Muscle of leg (tissue), 11 donors: ENCODE results near the gene TIE1. TPM values are rescaled to one million over a fixed set of nuclear protein-coding genes. Genes with fewer than 3 reads are reported as not detected.

Source experiments
- DNase-seq: peaks from one replicate; pipeline ENCODE4 v3.0.0; 2013
- H3K27ac ChIP-seq: one replicate; pipeline ENCODE4 v1.5.1; 2013; ENCODE audit warnings: mild to moderate bottlenecking, low read length, control low read depth
- H3K27me3 ChIP-seq: one replicate; pipeline ENCODE4 v1.6.1; 2013; ENCODE audit warnings: low read length; ENCODE audit not compliant: control insufficient read depth, insufficient read depth
- H3K36me3 ChIP-seq: one replicate; pipeline ENCODE4 v1.6.1; 2013; ENCODE audit warnings: low read length; ENCODE audit not compliant: control insufficient read depth, insufficient read depth
- H3K4me1 ChIP-seq: one replicate; pipeline ENCODE4 v1.6.1; 2013; ENCODE audit warnings: low read length; ENCODE audit not compliant: control insufficient read depth, insufficient read depth
- H3K4me3 ChIP-seq: one replicate; pipeline ENCODE4 v1.5.1; 2013; ENCODE audit warnings: low read length, control low read depth
- H3K9me3 ChIP-seq: replicated peaks from 2 replicates; pipeline ENCODE4 v1.6.1; 2013; ENCODE audit warnings: low read depth, low read length; ENCODE audit not compliant: control insufficient read depth
- WGBS: methylation state at CpG from one replicate; pipeline ENCODE4 v1.1.5; 2013; ENCODE audit warnings: missing lambda C conversion rate; ENCODE audit not compliant: insufficient coverage; 5-methylcytosine and 5-hydroxymethylcytosine counted together
- polyA plus RNA-seq, 8 donors: library from polyadenylated mRNA; unstranded; fragments of 120-200 nt; gene quantifications; one replicate each; pipeline versions ENCODE4 v1.2.1 to v1.2.3, GENCODE V29; 2013; ENCODE audit warnings: inconsistent platforms in 1 of 8, low replicate concordance in 1 of 8; ENCODE audit not compliant: insufficient read length in 8 of 8, insufficient read depth in 1 of 8
- total RNA-seq: library from RNA; stranded (reverse); fragments of 120-200 nt; gene quantifications from one replicate; pipeline ENCODE4 v1.2.4, GENCODE V29; 2013

TIE1 gene
- total and polyA plus RNA-seq, 9 donors, result 32.7 to 58.0 (median 44.5) TPM

- no peaks in the 10 kb centered on the region for H3K36me3 ChIP-seq
- H3K4me3 ChIP-seq, result no peak overlapping the region
- WGBS, result 75% methylated on average over 1 of the region's 5 CpGs
- H3K9me3 ChIP-seq, result no peaks in the 10 kb centered on the region
- no peaks in the 10 kb centered on the region for H3K4me1 ChIP-seq
- no peak overlapping the region for H3K27ac ChIP-seq
- H3K27me3 ChIP-seq, result no peaks in the 10 kb centered on the region
- no peak for DNase-seq
Observed at GRCh38 chr1:43338001-43338400, 37.2 kb downstream of the TIE1 start.

DNA sequence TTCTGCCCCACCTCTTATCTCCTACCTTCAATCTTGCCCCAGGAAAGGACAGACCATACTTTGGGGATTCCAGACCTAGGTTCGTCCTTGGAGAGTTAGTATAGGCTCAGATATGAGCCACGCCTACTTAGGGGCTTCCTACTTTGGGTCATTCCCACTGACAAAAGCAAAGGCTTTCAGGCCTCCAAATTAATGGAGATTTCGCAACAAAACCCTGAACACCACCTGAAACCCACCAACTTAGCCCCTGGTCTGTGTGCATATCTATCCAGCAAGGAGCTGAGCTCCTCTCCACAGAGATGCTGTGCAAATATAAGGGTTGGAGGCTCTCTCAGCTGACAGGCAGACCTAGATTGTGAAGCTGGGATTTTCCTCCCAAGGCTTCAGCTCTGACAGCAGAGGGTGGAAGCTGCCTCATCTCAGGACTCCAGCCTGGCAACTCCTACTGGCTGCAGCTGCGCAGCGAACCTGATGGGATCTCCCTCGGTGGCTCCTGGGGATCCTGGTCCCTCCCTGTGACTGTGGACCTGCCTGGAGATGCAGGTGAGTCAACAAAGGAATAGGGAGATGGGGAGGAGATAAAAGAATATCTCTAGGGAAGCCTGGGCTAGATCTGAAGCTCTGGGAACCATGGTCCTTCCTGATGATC lies 38.9 kb downstream of the TIE1 start:
- no peak overlapping the region for H3K27ac ChIP-seq
- no peak overlapping the region for H3K4me3 ChIP-seq
- no peaks in the 10 kb centered on the region for H3K4me1 ChIP-seq
- DNase-seq, result no peak
- no peaks in the 10 kb centered on the region for H3K36me3 ChIP-seq
- WGBS, result 77% methylated on average over 3 of the region's 6 CpGs
- no peaks in the 10 kb centered on the region for H3K9me3 ChIP-seq
- no peaks in the 10 kb centered on the region for H3K27me3 ChIP-seq

GRCh38 chr1:43340559-43340958 lies 39.8 kb downstream of the TIE1 start:
- no peaks in the 10 kb centered on the region for H3K27me3 ChIP-seq
- H3K27ac ChIP-seq, result no peak overlapping the region
- H3K4me1 ChIP-seq, result no peaks in the 10 kb centered on the region
- DNase-seq, result no peak
- WGBS, result no CpG with 5 or more reads among the region's 1 CpG
- H3K4me3 ChIP-seq, result no peak overlapping the region
- no peaks in the 10 kb centered on the region for H3K9me3 ChIP-seq
- no peaks in the 10 kb centered on the region for H3K36me3 ChIP-seq

GRCh38 chr1:43344267-43344850 lies 43.6 kb downstream of the TIE1 start:
- Histone ChIP-seq H3K27me3 (peaks cover 16% of the 10 kb centered on the region), H3K36me3 (no peaks in the 10 kb centered on the region), H3K4me3 (no peak overlapping the region), H3K9me3 (no peaks in the 10 kb centered on the region), H3K4me1 (peaks cover 10% of the 10 kb centered on the region), H3K27ac (no peak overlapping the region)
- DNase-seq, result no peak
- 85% methylated on average over 4 of the region's 4 CpGs for WGBS

DNA sequence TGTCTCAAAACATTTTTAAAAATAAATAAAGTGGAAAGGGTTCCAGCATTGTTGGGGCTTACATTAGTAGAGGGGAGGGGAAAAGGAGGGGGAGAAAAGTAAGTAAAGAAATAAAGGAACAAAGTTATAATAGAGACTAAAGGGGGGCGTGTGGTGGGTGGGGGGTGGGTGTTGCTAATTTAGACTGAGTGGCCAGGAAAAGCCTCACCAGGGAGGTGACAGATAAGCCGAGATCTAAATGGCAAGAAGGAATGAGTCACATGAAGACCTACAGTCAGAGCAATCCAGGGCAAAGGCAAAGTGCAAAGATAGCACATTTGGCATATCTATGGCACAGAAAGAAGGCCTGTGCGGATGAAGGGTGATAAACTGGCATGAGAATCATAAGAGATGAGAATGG lies 44.3 kb downstream of the TIE1 start:
- peaks cover 14% of the 10 kb centered on the region for H3K4me1 ChIP-seq
- no peak overlapping the region for H3K27ac ChIP-seq

DNA sequence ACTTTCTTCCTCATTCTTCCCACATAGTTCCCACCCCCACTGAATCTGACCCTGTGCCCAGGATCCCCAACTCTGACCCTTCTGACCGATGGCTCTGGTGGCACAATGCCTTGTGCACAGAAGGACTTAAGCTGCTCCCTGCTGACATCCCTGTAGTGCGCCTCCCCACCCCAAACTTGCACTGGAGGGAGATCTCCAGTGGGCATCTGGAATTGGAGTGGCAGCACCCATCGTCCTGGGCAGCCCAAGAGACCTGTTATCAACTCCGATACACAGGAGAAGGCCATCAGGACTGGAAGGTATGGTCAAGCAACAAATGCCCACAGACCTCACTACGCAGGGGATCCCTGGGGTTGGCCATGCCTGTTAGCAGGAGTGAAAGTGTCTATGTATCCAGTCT lies 45.9 kb downstream of the TIE1 start:
- no peak for DNase-seq
- peaks cover 14% of the 10 kb centered on the region for H3K4me1 ChIP-seq

More for the DNA sequence above, 44.3 kb downstream of the TIE1 start:
- 65% methylated on average over 3 of the region's 3 CpGs for WGBS
- no peaks in the 10 kb centered on the region for H3K36me3 ChIP-seq
- no peak overlapping the region for H3K4me3 ChIP-seq
- H3K27me3 ChIP-seq, result peaks cover 16% of the 10 kb centered on the region
- DNase-seq, result no peak
- H3K9me3 ChIP-seq, result no peaks in the 10 kb centered on the region

DNA sequence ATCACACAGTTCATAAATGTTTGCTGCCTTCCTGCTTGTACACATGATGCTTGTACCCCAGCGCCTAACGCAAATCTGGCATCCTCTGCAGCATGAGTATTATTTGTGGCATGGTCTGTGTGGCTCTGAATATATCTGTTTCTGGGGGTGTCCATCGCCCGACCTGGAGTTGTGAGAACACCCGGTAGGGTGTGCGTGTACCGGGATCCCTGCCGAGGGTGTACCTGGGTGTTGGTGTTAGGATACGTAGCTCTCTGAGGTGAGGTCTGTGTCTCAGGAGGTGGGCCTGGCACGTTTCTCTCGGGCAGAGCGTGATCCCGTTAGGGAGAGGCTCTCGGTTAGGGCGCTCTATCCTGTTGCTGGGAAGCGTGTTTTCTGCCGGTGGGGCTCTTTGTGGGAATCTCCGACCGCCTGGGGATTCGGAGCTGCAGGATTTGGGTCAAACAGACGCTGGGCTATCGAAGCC lies 47.6 kb downstream of the TIE1 start:
- Histone ChIP-seq H3K4me1 (peaks cover 14% of the 10 kb centered on the region), H3K27ac (no peak overlapping the region), H3K27me3 (peaks cover 16% of the 10 kb centered on the region), H3K9me3 (no peaks in the 10 kb centered on the region), H3K36me3 (no peaks in the 10 kb centered on the region), H3K4me3 (peak overlapping the region; percentile 55)
- 17% methylated on average over 21 of the region's 22 CpGs for WGBS
- no peak for DNase-seq

More for the DNA sequence above, 45.9 kb downstream of the TIE1 start:
- Histone ChIP-seq H3K4me3 (no peak overlapping the region), H3K27me3 (peaks cover 16% of the 10 kb centered on the region), H3K9me3 (no peaks in the 10 kb centered on the region), H3K36me3 (no peaks in the 10 kb centered on the region), H3K27ac (no peak overlapping the region)
- WGBS, result 72% methylated on average over 2 of the region's 5 CpGs

- Histone ChIP-seq H3K4me1 (peaks cover 14% of the 10 kb centered on the region), H3K36me3 (no peaks in the 10 kb centered on the region), H3K27me3 (peaks cover 16% of the 10 kb centered on the region), H3K4me3 (peak overlapping the region; percentile 55), H3K9me3 (no peaks in the 10 kb centered on the region), H3K27ac (peak overlapping the region; percentile 29)
- 6% methylated on average over 72 of the region's 72 CpGs for WGBS
- DNase-seq, result peak; percentile 59
Observed at GRCh38 chr1:43348809-43349593, 48.2 kb downstream of the TIE1 start.

DNA sequence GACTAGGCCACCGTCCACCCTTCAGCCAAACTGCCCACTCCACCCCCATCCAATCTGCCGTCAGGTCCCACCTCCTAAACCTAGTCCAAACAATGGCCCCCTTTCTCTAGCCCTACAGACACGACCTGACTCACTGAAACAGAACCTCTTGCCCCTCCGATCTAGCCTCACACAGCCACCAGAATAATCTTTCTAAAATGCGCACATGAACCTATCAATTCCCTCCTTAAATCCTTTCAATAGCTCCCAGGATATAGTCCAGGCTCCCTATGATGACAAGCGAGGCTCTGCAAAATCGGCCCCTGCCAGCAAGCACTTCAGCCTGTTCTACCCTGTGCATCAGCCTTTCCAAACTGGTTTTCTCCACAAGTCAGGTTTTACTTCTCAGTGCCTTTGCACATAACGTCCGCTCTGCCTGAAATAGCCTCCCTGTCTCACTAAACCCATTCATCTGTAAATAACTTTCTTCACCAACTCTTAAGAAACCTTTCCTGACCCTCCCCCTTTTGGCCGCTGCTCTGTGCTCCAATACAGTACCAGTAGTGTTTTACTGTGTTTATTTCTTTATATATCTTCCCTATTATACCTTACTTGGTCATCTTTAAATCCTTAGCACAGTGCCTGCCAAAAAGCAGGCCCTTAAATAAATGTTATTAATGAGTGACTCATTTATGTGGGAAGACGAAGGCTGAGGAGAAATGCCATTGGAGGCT lies 49.0 kb downstream of the TIE1 start:
- no peaks in the 10 kb centered on the region for H3K36me3 ChIP-seq
- peaks cover 16% of the 10 kb centered on the region for H3K27me3 ChIP-seq
- no peak for DNase-seq
- H3K4me1 ChIP-seq, result peaks cover 14% of the 10 kb centered on the region
- H3K9me3 ChIP-seq, result no peaks in the 10 kb centered on the region
- no peak overlapping the region for H3K27ac ChIP-seq
- 34% methylated on average over 9 of the region's 11 CpGs for WGBS
- peak overlapping the region; percentile 55 for H3K4me3 ChIP-seq

GRCh38 chr1:43350976-43351375 lies 50.2 kb downstream of the TIE1 start:
- Histone ChIP-seq H3K4me3 (no peak overlapping the region), H3K4me1 (peaks cover 14% of the 10 kb centered on the region), H3K9me3 (no peaks in the 10 kb centered on the region), H3K27ac (no peak overlapping the region), H3K36me3 (no peaks in the 10 kb centered on the region), H3K27me3 (peaks cover 16% of the 10 kb centered on the region)
- no peak for DNase-seq
- WGBS, result no CpG with 5 or more reads among the region's 1 CpG
